HEK293 (cell line): ENCODE measurements around the gene SLIT1.

Experiments
- CTCF ChIA-PET: fragments of 350-600 bp; formaldehyde crosslinking; extraction: SDS; loops from one replicate; lab custom pipeline; 2021; ENCODE audit warnings: antibody characterized with exemption; lab: Yijun Ruan, JAX
- POLR2A ChIA-PET: fragments of 300-600 bp; formaldehyde crosslinking; extraction: SDS; loops from one replicate; lab custom pipeline; 2020; ENCODE audit warnings: antibody characterized with exemption, inconsistent platforms; lab: Yijun Ruan, JAX
- H3K27ac ChIP-seq: fragments of 200-500 bp; sonication (Bioruptor generic); 2 replicates; pipeline ENCODE4 v1.5.1; 2014; ENCODE audit warnings: low read depth, low read length, control low read depth, inconsistent platforms; ENCODE audit errors: extremely low read depth
- H3K36me3 ChIP-seq, 2 experiments: fragments of 200-500 bp in 1 of 2; sonication (Bioruptor generic) in 1 of 2; 1 replicate in 1 of 2; 2 replicates in 1 of 2; pipeline ENCODE4 v1.5.1; 2014 to 2017; ENCODE audit warnings: inconsistent platforms in 2 of 2, low read length in 2 of 2; ENCODE audit not compliant: control insufficient read depth in 2 of 2, insufficient read depth in 1 of 2
- H3K4me1 ChIP-seq: fragments of 200-500 bp; sonication (Bioruptor generic); 2 replicates; pipeline ENCODE4 v1.5.1; 2014; ENCODE audit warnings: mild to moderate bottlenecking, low read length, inconsistent platforms; ENCODE audit not compliant: control insufficient read depth, insufficient read depth
- H3K4me3 ChIP-seq: 2 replicates; pipeline ENCODE4 v1.5.1; 2011; ENCODE audit warnings: low read depth, mild to moderate bottlenecking, control low read depth, low read length, moderate library complexity
- H3K9me3 ChIP-seq: fragments of 200-500 bp; sonication (Bioruptor generic); 2 replicates; pipeline ENCODE4 v1.5.1; 2014; ENCODE audit warnings: low read depth, low read length, inconsistent platforms; ENCODE audit not compliant: control insufficient read depth, insufficient read depth
- KLF16 ChIP-seq: fragments of 450-650 bp; formaldehyde crosslinking; IDR thresholded peaks from 2 replicates; pipeline ENCODE4 v1.5.1; 2017; ENCODE audit warnings: missing biosample characterization, missing genetic modification characterization
- SP3 ChIP-seq: fragments of 450-650 bp; formaldehyde crosslinking; IDR thresholded peaks from 2 replicates; pipeline ENCODE4 v1.5.1; 2016; ENCODE audit warnings: missing biosample characterization, missing genetic modification characterization
- TRIM28 ChIP-seq: IDR thresholded peaks from 2 replicates; pipeline ENCODE4 v1.6.1; 2011; ENCODE audit warnings: low read length, control low read depth, borderline replicate concordance
- ZBTB17 ChIP-seq: fragments of 450-650 bp; formaldehyde crosslinking; IDR thresholded peaks from 2 replicates; pipeline ENCODE4 v1.5.1; 2016; ENCODE audit warnings: missing biosample characterization, missing genetic modification characterization
- ZBTB8A ChIP-seq: fragments of 450-650 bp; formaldehyde crosslinking; IDR thresholded peaks from 2 replicates; pipeline ENCODE4 v1.5.1; 2016; ENCODE audit warnings: missing biosample characterization, missing genetic modification characterization
- ZNF335 ChIP-seq: fragments of 450-650 bp; formaldehyde crosslinking; conservative IDR thresholded peaks from 2 replicates; pipeline ENCODE4 v1.5.1; 2016; ENCODE audit warnings: missing biosample characterization, missing genetic modification characterization
- TF ChIP-seq, protein P1 (sequence below): fragments of 450-650 bp; formaldehyde crosslinking; IDR thresholded peaks from 2 replicates; pipeline ENCODE4 v1.5.1; 2017; ENCODE audit warnings: missing biosample characterization, missing genetic modification characterization
- TF ChIP-seq, protein P2 (sequence below): fragments of 450-650 bp; formaldehyde crosslinking; conservative IDR thresholded peaks from 2 replicates; pipeline ENCODE4 v1.5.1; 2016; ENCODE audit warnings: low read depth, missing biosample characterization, missing genetic modification characterization
- TF ChIP-seq, protein P3 (sequence below): fragments of 450-650 bp; formaldehyde crosslinking; IDR thresholded peaks from 2 replicates; pipeline ENCODE4 v1.5.1; 2017; ENCODE audit warnings: missing biosample characterization, missing genetic modification characterization
- TF ChIP-seq, protein P4 (sequence below): fragments of 450-650 bp; IDR thresholded peaks from 2 replicates; pipeline ENCODE4 v1.5.1; 2018; ENCODE audit warnings: missing biosample characterization, missing genetic modification characterization
- TF ChIP-seq, protein P5 (sequence below): fragments of 450-650 bp; IDR thresholded peaks from 2 replicates; pipeline ENCODE4 v1.5.1; 2018; ENCODE audit warnings: missing biosample characterization, mild to moderate bottlenecking, missing genetic modification characterization

SLIT1 gene

GRCh38 chr10:96959733-96960132 is 226.0 kb downstream of the SLIT1 start (continued):
- TF ChIP-seq, protein P1, sequence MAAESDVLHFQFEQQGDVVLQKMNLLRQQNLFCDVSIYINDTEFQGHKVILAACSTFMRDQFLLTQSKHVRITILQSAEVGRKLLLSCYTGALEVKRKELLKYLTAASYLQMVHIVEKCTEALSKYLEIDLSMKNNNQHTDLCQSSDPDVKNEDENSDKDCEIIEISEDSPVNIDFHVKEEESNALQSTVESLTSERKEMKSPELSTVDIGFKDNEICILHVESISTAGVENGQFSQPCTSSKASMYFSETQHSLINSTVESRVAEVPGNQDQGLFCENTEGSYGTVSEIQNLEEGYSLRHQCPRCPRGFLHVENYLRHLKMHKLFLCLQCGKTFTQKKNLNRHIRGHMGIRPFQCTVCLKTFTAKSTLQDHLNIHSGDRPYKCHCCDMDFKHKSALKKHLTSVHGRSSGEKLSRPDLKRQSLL (tag by site-specific recombination): no peak
- no peak for TF ChIP-seq SP3 (tag by site-specific recombination)
- TF ChIP-seq TRIM28: no peak
- peak; percentile 32; the same call in 1 of the 2 replicates for TF ChIP-seq ZNF335
- TF ChIP-seq, protein P2, sequence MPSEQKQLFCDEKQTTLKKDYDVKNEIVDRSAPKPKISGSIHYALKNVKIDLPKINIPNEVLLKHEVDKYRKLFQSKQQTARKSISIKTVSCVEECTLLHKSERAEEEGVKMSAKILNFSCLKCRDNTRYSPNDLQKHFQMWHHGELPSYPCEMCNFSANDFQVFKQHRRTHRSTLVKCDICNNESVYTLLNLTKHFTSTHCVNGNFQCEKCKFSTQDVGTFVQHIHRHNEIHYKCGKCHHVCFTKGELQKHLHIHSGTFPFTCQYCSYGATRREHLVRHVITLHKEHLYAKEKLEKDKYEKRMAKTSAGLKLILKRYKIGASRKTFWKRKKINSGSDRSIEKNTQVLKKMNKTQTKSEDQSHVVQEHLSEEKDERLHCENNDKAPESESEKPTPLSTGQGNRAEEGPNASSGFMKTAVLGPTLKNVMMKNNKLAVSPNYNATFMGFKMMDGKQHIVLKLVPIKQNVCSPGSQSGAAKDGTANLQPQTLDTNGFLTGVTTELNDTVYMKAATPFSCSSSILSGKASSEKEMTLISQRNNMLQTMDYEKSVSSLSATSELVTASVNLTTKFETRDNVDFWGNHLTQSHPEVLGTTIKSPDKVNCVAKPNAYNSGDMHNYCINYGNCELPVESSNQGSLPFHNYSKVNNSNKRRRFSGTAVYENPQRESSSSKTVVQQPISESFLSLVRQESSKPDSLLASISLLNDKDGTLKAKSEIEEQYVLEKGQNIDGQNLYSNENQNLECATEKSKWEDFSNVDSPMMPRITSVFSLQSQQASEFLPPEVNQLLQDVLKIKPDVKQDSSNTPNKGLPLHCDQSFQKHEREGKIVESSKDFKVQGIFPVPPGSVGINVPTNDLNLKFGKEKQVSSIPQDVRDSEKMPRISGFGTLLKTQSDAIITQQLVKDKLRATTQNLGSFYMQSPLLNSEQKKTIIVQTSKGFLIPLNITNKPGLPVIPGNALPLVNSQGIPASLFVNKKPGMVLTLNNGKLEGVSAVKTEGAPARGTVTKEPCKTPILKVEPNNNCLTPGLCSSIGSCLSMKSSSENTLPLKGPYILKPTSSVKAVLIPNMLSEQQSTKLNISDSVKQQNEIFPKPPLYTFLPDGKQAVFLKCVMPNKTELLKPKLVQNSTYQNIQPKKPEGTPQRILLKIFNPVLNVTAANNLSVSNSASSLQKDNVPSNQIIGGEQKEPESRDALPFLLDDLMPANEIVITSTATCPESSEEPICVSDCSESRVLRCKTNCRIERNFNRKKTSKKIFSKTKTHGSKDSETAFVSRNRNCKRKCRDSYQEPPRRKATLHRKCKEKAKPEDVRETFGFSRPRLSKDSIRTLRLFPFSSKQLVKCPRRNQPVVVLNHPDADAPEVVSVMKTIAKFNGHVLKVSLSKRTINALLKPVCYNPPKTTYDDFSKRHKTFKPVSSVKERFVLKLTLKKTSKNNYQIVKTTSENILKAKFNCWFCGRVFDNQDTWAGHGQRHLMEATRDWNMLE (tag by site-specific recombination): no peak
- TF ChIP-seq, all 188 proteins: peak for 7

- Histone ChIP-seq H3K9me3 (no peaks in the 10 kb centered on the region), H3K36me3 (peaks cover 0 to 13% of the 10 kb centered on the region in 2 experiments)
- ChIA-PET POLR2A (no interaction called here), CTCF (interaction anchor here (0.6 to 1.5 kb wide), 2 partner anchors 9 kb away, joined by 4 read pairs; no protein-coding TSS in a partner anchor)
- TF ChIP-seq, protein P3, sequence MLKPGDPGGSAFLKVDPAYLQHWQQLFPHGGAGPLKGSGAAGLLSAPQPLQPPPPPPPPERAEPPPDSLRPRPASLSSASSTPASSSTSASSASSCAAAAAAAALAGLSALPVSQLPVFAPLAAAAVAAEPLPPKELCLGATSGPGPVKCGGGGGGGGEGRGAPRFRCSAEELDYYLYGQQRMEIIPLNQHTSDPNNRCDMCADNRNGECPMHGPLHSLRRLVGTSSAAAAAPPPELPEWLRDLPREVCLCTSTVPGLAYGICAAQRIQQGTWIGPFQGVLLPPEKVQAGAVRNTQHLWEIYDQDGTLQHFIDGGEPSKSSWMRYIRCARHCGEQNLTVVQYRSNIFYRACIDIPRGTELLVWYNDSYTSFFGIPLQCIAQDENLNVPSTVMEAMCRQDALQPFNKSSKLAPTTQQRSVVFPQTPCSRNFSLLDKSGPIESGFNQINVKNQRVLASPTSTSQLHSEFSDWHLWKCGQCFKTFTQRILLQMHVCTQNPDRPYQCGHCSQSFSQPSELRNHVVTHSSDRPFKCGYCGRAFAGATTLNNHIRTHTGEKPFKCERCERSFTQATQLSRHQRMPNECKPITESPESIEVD (tag by site-specific recombination): peak; percentile 32; the same call in 1 of the 2 replicates
- no peak for TF ChIP-seq SP3 (tag by site-specific recombination)
- TF ChIP-seq, all 188 proteins: peak for 1
- H3K27ac ChIP-seq: no peak overlapping the region
- H3K4me3 ChIP-seq: no peak overlapping the region
- peaks cover 30% of the 10 kb centered on the region for H3K4me1 ChIP-seq
Measured at GRCh38 chr10:96958071-96958470, 227.7 kb downstream of the SLIT1 start.

DNA sequence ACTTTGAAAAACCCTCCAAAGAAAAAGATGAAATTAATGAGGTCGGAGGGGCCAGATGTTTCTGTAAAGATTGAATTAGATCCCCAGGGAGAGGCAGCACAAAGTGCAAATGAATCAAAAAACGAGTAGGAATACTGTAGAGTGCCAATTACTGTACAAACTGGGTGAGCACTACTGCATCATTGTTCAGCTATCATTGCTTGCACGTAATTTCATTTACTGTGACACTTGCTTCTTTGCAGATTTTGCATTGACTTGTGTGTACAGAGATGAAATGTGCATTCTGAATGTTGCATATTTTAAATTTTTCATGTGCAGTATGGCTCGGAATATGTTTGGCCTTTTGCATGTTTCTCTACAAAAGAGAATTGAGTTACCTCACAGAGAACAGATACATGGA is 230.0 kb downstream of the SLIT1 start:
- ChIA-PET POLR2A (no interaction called here), CTCF (no interaction called here)
- no peak overlapping the region for H3K4me3 ChIP-seq
- peaks cover 27% of the 10 kb centered on the region for H3K4me1 ChIP-seq
- H3K27ac ChIP-seq: no peak overlapping the region
- TF ChIP-seq KLF16 (no peak), ZBTB17 (peak; percentile 22; the same call in 1 of the 2 replicates), ZBTB8A (tag by site-specific recombination) (no peak)
- TF ChIP-seq, protein P4, sequence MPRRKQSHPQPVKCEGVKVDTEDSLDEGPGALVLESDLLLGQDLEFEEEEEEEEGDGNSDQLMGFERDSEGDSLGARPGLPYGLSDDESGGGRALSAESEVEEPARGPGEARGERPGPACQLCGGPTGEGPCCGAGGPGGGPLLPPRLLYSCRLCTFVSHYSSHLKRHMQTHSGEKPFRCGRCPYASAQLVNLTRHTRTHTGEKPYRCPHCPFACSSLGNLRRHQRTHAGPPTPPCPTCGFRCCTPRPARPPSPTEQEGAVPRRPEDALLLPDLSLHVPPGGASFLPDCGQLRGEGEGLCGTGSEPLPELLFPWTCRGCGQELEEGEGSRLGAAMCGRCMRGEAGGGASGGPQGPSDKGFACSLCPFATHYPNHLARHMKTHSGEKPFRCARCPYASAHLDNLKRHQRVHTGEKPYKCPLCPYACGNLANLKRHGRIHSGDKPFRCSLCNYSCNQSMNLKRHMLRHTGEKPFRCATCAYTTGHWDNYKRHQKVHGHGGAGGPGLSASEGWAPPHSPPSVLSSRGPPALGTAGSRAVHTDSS (tag by site-specific recombination): no peak
- TF ChIP-seq, protein P5, sequence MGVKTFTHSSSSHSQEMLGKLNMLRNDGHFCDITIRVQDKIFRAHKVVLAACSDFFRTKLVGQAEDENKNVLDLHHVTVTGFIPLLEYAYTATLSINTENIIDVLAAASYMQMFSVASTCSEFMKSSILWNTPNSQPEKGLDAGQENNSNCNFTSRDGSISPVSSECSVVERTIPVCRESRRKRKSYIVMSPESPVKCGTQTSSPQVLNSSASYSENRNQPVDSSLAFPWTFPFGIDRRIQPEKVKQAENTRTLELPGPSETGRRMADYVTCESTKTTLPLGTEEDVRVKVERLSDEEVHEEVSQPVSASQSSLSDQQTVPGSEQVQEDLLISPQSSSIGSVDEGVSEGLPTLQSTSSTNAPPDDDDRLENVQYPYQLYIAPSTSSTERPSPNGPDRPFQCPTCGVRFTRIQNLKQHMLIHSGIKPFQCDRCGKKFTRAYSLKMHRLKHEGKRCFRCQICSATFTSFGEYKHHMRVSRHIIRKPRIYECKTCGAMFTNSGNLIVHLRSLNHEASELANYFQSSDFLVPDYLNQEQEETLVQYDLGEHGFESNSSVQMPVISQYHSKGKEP (tag by site-specific recombination): no peak
- peaks cover 0 to 16% of the 10 kb centered on the region in 2 experiments for H3K36me3 ChIP-seq
- no peaks in the 10 kb centered on the region for H3K9me3 ChIP-seq
